Mucosa of descending colon (tissue), 3 donors: ENCODE measurements around the gene RAD51B. TPM values are rescaled to one million over a fixed set of nuclear protein-coding genes. Genes with fewer than 3 reads are reported as not detected.

Experiments used
- ATAC-seq: fragments of 200-7000 bp; cut with Tn5 transposase; one replicate; pipeline ENCODE4 v1.9.1; 2020; ENCODE audit warnings: mild to moderate bottlenecking, moderate library complexity
- DNase-seq, 3 donors: peaks; one replicate each; pipeline ENCODE4 v3.0.0-alpha.2; 2020
- H3K36me3 ChIP-seq: fragments of 200-600 bp; one replicate; pipeline ENCODE4 v1.8.0; 2021; ENCODE audit warnings: low read depth, mild to moderate bottlenecking
- H3K4me1 ChIP-seq: fragments of 200-600 bp; one replicate; pipeline ENCODE4 v1.8.0; 2021; ENCODE audit warnings: low read depth, mild to moderate bottlenecking
- H3K4me3 ChIP-seq: fragments of 200-600 bp; one replicate; pipeline ENCODE4 v1.8.0; 2021; ENCODE audit warnings: mild to moderate bottlenecking
- H3K9me3 ChIP-seq: fragments of 200-600 bp; one replicate; pipeline ENCODE4 v1.8.0; 2021; ENCODE audit warnings: mild to moderate bottlenecking
- CTCF ChIP-seq: fragments of 200-600 bp; IDR thresholded peaks from one replicate; pipeline ENCODE4 v1.8.0; 2022; ENCODE audit warnings: antibody characterized with exemption, mild to moderate bottlenecking
- intact Hi-C, 2 donors: fragments of 100-400 bp; cut with DNase I in 1 of 2; cut with micrococcal nuclease in 1 of 2; formaldehyde crosslinking; loops; one replicate each; pipeline versions ENCODE4 v1.11.0 to v1.11.1; 2022; cut with DNase I, micrococcal nuclease
- total RNA-seq, 3 donors: library from RNA; stranded (reverse); fragmentation: NEBNext Ultra II Directional in 2 of 3; extraction: Animal tissue kit (Norgen Biotek cat#: 25700) in 2 of 3; gene quantifications; one replicate each; pipeline versions ENCODE4 v1.2.1 to v1.2.4, GENCODE V29; 2021 to 2023
- donor health status: DM: no; HTN: no; CAD: no; lungs with moderate emphysema.
- donor health status: DM: no; HTN: no; CAD: no.
- donor health status: DM: no; HTN: yes; CAD: no.

The RAD51B gene
- total RNA-seq, 3 donors from 2014 or later, result 15.8 to 23.3 (median 20.9) TPM

- no peak for ATAC-seq
- intact Hi-C loops, result no loop called here
- no peak for DNase-seq
- peaks cover 4% of the 10 kb centered on the region for H3K4me1 ChIP-seq
- no peak for TF ChIP-seq CTCF
- H3K9me3 ChIP-seq, result peaks cover 9% of the 10 kb centered on the region
- H3K36me3 ChIP-seq, result no peaks in the 10 kb centered on the region
- no peak overlapping the region for H3K4me3 ChIP-seq
Measured at GRCh38 chr14:68106905-68107304, 287.3 kb downstream of the RAD51B start.

- intact Hi-C loops, result no loop called here
- TF ChIP-seq CTCF, result no peak
- Histone ChIP-seq H3K4me3 (no peak overlapping the region), H3K36me3 (no peaks in the 10 kb centered on the region), H3K9me3 (no peaks in the 10 kb centered on the region), H3K4me1 (peaks cover 6% of the 10 kb centered on the region)
- ATAC-seq (no peak), DNase-seq (no peak)
Measured at GRCh38 chr14:68109132-68109900, 289.7 kb downstream of the RAD51B start.

GRCh38 chr14:68111097-68111852, 291.7 kb downstream of the RAD51B start:
- intact Hi-C loops, result no loop called here
- Histone ChIP-seq H3K9me3 (no peaks in the 10 kb centered on the region), H3K4me3 (no peak overlapping the region), H3K36me3 (no peaks in the 10 kb centered on the region), H3K4me1 (peaks cover 6% of the 10 kb centered on the region)
- TF ChIP-seq CTCF, result no peak
- DNase-seq (peak in 2 of 3 donors; percentile 22 to 31), ATAC-seq (peak; percentile 51)

DNA sequence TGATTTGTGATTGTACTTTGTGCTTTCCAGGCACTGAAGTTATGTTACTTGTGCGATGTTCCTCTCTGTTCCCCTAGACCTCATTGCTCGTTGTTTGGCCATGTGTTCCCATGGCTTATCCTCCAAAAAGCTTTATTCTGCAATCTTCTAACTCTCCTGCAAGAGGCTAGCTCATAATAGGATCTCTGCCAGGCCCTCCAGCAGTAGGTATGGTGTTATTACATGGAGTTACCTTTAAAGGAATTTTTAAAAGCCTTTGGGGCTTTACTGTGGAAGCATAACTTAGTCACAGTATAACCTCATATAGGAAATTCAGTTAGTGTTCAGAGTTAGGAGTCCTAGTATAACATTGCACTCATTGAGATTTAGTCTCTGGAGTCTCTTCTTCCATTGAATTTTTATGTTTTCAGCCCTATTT, 292.3 kb downstream of the RAD51B start:
- Histone ChIP-seq H3K4me3 (no peak overlapping the region), H3K9me3 (no peaks in the 10 kb centered on the region), H3K36me3 (no peaks in the 10 kb centered on the region), H3K4me1 (peaks cover 6% of the 10 kb centered on the region)
- ATAC-seq (peak; percentile 28), DNase-seq (no peak)
- TF ChIP-seq CTCF, result no peak
- intact Hi-C loops, result no loop called here

- Histone ChIP-seq H3K9me3 (no peaks in the 10 kb centered on the region), H3K36me3 (no peaks in the 10 kb centered on the region), H3K4me1 (peaks cover 6% of the 10 kb centered on the region), H3K4me3 (no peak overlapping the region)
- no peak for ATAC-seq
- intact Hi-C loops, result no loop called here
- DNase-seq, result no peak
- no peak for TF ChIP-seq CTCF
Measured at GRCh38 chr14:68112442-68112841, 292.9 kb downstream of the RAD51B start.
